Thyroid gland (tissue), 4 donors: ENCODE data around the gene RSAD2.

Experiments used
- CTCF ChIP-seq, 6 experiments: fragments of 200-600 bp in 3 of 6; fragments of 450-650 bp in 3 of 6; sonication (generic) in 3 of 6; IDR thresholded peaks; one replicate each; pipeline ENCODE4 v1.5.1; 2016 to 2019; ENCODE audit warnings: antibody characterized with exemption in 6 of 6, mild to moderate bottlenecking in 2 of 6, inconsistent platforms in 1 of 6, moderate library complexity in 1 of 6
- POLR2A ChIP-seq, 2 donors: fragments of 450-650 bp; IDR thresholded peaks; one replicate each; pipeline ENCODE4 v1.6.1; 2017; ENCODE audit warnings: antibody characterized with exemption in 2 of 2, mild to moderate bottlenecking in 2 of 2, moderate library complexity in 1 of 2

DNA sequence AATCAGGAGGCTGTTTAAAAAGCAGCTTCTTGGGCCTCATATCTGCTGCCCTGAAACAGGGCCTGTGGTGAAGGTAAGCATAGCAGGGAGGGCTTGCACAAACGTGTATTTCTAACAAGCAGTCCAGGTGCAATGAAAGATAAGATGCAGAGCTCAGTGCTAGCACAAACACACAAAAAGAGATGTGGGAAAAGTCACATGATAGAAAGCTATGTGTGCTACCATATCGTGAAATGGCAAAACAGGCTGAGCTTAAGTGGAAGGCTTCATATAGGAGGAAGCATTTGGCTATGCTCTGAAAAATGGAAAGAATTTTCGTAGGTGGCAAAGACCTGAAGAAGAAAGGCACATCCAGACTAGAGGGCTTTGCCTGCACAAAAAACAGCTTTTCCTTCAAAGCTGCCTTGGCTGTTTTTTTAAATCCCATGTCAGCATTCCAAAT is 10.2 kb downstream of the RSAD2 start:
- TF ChIP-seq CTCF (IDR thresholded peaks at IDR 0.05) (no peak), POLR2A (IDR thresholded peaks at IDR 0.05) (no peak)
